Activated T-helper 2 cell treated with anti-CD3 and anti-CD28 coated beads, Interferon-gamma antibody, Interleukin-2, Interleukin-4, amounts not matched to agents 10 μg/mL and 5 μg/mL and 100 μg/mL, durations not matched to agents 14 hours and 24 hours and 36 hours (primary cell): ENCODE measurements around the gene NFS1. TPM values are rescaled to one million over a fixed set of nuclear protein-coding genes. Genes with fewer than 3 reads are reported as not detected.
"Not testable (repeated sequence)": the region's sequence is repeated elsewhere in the genome, so short reads cannot be mapped to it uniquely, and the experiment has no call there.

Source experiments
- DNase-seq: peaks from one replicate; pipeline ENCODE4 v3.0.0; 2021; ENCODE audit warnings: low spot score
- H3K27ac Mint-ChIP-seq: one replicate; pipeline ENCODE4 v1.8.0; 2021; ENCODE audit warnings: mixed read lengths
- H3K27me3 Mint-ChIP-seq: one replicate; pipeline ENCODE4 v1.8.0; 2021; ENCODE audit warnings: low read depth, mixed read lengths
- H3K36me3 Mint-ChIP-seq: one replicate; pipeline ENCODE4 v1.8.0; 2021; ENCODE audit warnings: low read depth, mixed read lengths
- H3K4me1 Mint-ChIP-seq: one replicate; pipeline ENCODE4 v1.8.0; 2021; ENCODE audit warnings: low read depth, mixed read lengths
- H3K4me3 Mint-ChIP-seq: one replicate; pipeline ENCODE4 v1.8.0; 2021; ENCODE audit warnings: low read depth, mild to moderate bottlenecking, moderate library complexity, mixed read lengths
- H3K9me3 Mint-ChIP-seq: one replicate; pipeline ENCODE4 v1.8.0; 2021; ENCODE audit warnings: mixed read lengths
- intact Hi-C: fragments of 100-400 bp; cut with micrococcal nuclease; formaldehyde crosslinking; loops from one replicate; pipeline ENCODE4 v1.15.1; 2023
- total RNA-seq: library from RNA; stranded (reverse); gene quantifications from 2 replicates; pipeline ENCODE4 v1.2.3, GENCODE V29; 2022

NFS1 gene
- total RNA-seq, 1 donor from 2014 or later = 39.1 TPM

DNA sequence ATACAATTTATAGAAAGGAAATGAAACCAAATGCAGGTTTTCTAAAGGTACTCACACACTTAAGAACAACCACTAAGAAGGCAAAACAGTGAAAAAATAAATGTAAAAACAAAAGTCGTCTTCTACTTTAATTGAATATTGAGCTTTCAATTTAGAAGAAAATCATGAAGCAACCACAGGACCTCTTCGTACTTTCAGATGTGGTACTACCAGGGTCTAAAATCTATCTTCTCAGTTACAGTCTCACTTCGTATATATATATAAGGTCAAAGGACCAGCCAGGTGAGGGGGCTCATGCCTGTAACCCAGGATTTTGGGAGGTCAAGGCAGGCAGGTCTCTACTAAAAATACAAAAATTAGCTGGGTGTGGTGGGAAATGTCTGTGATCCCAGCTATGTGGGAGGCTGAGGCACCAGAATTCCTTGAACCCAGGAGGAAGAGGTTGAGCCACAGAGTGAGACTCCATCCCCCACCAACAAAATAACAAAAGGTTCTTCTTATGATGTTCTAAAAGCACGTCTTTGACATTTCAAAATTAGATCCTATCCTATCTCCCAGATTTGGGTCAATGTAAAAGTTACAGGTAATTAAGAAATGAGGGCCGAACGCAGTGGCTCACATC is 12.5 kb upstream of the NFS1 start:
- H3K27me3 Mint-ChIP-seq = no peaks in the 10 kb centered on the region
- H3K4me3 Mint-ChIP-seq = no peak overlapping the region
- DNase-seq = no peak
- peaks cover 41% of the 10 kb centered on the region for H3K4me1 Mint-ChIP-seq
- H3K9me3 Mint-ChIP-seq = no peaks in the 10 kb centered on the region
- H3K27ac Mint-ChIP-seq = peak overlapping the region; percentile 61
- H3K36me3 Mint-ChIP-seq = peaks cover 82% of the 10 kb centered on the region
- intact Hi-C loops = no loop called here

DNA sequence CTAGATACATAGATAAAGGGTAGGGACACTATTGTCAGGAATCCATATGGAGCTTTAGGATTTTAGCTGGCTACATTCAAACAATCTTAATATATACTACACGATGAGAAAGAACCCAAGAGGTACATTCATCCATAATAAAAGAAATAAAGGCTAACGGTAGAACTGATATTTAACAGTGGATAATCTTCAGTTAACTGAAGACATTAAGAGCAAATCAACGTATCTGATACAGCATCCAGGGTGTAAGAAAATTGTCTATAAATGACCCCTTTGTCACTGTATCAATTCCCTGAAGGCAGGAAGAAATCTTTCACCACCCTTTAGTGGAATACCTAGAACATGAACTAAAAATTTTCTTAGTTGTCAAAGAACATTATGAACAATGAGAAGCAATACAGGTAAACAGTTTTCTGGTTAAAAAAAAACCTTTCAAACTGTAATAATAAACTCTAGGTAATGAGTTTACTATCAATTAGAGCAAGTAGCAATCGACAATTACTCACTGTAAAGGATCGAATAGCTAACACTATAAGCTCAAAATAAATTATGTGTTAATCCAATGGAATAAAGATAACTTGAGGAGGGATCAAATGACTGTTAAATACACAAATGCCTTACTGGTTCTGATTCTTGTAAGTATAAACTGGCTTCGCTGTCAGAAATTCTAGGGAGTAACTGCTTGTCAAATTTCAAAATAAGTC is 11.9 kb upstream of the NFS1 start:
- H3K27ac Mint-ChIP-seq = peak overlapping the region; percentile 61
- H3K4me1 Mint-ChIP-seq = peaks cover 41% of the 10 kb centered on the region
- H3K4me3 Mint-ChIP-seq = no peak overlapping the region
- no peak for DNase-seq
- H3K9me3 Mint-ChIP-seq = no peaks in the 10 kb centered on the region
- H3K36me3 Mint-ChIP-seq = peaks cover 83% of the 10 kb centered on the region
- intact Hi-C loops = no loop called here
- no peaks in the 10 kb centered on the region for H3K27me3 Mint-ChIP-seq

DNA sequence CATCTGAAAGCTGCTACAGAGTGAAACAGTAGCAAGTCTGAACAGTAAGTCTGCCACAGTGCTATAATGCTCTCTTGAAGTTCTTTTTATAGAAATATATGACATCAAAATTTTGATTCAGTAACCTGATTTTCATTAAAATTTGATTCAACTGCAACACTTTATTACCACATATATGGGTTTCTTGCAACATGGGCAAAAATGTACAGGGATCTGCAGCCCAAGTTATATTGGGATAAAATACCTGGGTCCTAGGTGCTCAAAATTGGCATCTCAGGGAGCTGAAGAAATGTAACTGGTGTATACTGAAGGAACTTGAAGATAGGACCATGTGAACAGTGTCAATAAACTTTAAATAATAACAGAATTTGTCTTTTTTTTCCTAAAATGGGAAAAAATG is 10.9 kb upstream of the NFS1 start:
- Mint-ChIP-seq H3K36me3 (peaks cover 84% of the 10 kb centered on the region), H3K9me3 (no peaks in the 10 kb centered on the region), H3K4me1 (peaks cover 37% of the 10 kb centered on the region), H3K4me3 (no peak overlapping the region), H3K27ac (no peak overlapping the region), H3K27me3 (no peaks in the 10 kb centered on the region)
- intact Hi-C loops = no loop called here
- no peak for DNase-seq

DNA sequence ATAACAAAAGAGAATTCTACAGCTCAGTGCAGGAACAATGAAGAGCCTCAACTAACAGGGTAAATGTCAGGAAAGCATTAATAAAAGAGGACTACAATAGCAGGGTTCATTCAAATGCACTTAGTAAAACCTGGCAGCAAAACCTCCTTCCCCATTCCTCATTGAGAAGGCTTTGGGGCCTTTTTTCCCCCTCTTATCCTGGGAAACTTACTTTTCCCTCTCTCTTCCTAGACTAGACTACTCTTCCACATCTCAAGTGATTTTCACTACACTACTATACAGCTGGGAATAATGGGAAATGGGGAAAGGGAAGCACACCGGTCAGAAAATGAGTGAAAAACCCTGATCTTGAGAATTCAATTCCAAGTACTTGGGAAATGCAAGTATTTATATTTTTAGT is 10.1 kb upstream of the NFS1 start:
- intact Hi-C loops = no loop called here
- Mint-ChIP-seq H3K4me1 (peaks cover 40% of the 10 kb centered on the region), H3K4me3 (no peak overlapping the region), H3K27me3 (no peaks in the 10 kb centered on the region), H3K27ac (peak overlapping the region; percentile 50), H3K9me3 (no peaks in the 10 kb centered on the region), H3K36me3 (peaks cover 87% of the 10 kb centered on the region)
- no peak for DNase-seq

DNA sequence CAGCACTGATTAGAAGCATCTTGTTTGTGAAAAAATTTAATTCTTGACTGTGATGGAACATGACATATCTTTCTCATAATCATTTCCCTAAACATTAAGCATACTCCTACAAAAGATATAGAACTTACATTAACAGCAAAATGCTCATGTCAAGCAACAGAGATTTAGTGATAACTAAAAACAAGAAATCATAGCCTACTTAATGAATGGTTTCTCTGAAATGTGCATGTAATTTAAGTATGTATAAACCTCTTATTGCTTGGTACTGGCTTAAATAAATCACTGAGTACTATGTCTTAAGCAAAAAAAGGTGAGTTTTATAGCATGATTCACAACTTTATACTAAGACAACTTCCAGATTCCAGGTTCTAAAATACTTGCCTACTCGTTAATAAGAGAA is 9.3 kb upstream of the NFS1 start:
- Mint-ChIP-seq H3K4me3 (no peak overlapping the region), H3K27me3 (no peaks in the 10 kb centered on the region), H3K36me3 (peaks cover 87% of the 10 kb centered on the region), H3K9me3 (no peaks in the 10 kb centered on the region), H3K4me1 (peaks cover 41% of the 10 kb centered on the region), H3K27ac (no peak overlapping the region)
- intact Hi-C loops = no loop called here
- no peak for DNase-seq

DNA sequence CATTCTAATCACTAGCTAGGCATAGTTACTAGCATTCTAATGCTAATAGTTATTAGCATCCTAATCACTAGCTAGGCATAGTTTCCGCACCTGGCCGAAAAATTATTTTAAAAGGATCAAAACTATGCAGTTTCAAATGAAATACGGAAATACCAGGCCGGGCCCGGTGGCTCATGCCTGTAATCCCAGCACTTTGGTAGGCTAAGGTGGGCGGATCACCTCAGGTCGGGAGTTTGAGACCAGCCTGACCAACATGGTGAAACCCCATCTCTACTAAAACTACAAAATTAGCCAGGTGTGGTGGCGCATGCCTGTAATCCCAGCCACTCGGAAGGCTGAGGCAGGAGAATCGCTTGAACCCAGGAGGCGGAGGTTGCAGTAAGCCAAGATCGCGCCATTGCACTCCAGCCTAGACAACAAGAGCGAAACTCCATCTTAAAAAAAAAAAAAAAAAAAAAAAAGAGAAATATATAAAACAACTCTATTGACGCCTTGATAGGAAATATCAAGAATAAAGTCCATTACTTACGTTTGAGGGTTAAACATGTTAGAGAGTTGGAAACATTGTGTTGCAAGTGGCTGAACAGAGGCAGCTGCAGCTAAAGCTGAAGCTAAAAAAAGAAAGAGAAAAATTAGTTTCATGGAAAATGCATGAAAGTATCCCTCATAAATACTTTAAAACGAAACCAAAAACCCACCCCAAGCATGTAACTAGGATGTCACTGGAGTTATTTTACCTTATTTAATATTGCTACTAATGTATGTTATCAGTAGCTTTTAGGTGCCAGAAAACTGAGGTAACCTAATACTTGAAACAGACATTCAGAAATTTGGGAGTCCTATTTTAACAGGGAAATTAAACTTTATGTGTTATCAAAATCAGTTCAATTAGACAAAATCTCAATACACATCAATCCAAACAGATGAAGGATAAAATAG is 7.7 kb upstream of the NFS1 start:
- H3K4me3 Mint-ChIP-seq, H3K9me3 Mint-ChIP-seq, H3K27ac Mint-ChIP-seq, H3K27me3 Mint-ChIP-seq, DNase-seq, intact Hi-C loops: not testable (repeated sequence)
- peaks cover 91% of the 10 kb centered on the region for H3K36me3 Mint-ChIP-seq
- peaks cover 33% of the 10 kb centered on the region for H3K4me1 Mint-ChIP-seq

DNA sequence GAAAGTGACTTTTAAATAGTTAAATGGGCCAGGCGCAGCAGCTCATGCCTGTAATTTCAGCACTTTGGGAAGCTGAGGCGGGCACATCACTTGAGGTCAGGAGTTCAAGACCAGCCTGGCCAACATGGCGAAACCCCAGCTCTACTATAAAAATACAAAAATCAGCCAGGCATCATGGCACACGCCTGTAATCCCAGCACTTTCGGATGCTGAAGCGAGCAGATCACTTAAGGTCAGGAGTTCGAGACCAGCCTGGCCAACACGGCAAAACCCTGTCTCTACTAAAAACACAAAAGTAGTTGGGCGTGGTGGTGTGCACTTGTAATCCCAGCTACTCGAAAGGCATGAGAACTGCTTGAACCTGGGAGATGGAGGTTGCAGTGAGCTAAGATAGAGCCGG is 6.7 kb upstream of the NFS1 start:
- DNase-seq, H3K27ac Mint-ChIP-seq, H3K27me3 Mint-ChIP-seq, intact Hi-C loops, H3K9me3 Mint-ChIP-seq, H3K4me3 Mint-ChIP-seq: not testable (repeated sequence)
- Mint-ChIP-seq H3K36me3 (peaks cover 89% of the 10 kb centered on the region), H3K4me1 (peaks cover 25% of the 10 kb centered on the region)

DNA sequence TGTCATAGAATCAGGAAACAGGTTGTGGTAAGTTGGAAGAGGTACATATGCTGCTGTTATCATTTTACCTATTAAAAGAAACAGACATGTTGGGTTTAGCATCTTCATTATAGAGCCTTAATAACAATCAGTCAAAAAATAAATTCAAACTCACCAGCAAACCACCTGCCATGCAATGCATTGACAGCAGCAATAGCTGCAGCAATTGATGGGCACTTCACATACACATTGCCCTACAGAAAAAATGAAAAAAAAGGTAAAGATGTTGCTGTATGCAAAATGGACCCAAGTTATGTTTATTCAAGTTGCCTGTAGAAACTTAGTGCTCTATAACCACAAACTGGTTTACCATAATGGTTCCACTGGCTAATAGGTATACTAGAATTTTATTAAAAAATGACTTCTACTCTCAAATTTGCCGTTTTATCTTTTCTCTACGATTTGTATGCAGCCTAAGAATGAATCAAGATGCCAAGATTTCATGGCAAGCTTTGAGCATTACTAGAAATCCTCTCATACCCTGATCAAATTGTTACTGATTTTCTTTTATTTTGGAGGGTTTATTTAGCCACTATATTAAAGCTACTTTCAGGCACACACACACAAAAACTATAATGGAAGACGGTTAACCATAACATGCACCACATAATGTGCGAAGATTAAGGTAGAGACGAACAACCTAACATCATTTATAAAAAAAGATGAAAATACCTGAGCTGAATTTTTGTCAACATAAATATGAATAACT is 5.5 kb upstream of the NFS1 start:
- no peaks in the 10 kb centered on the region for H3K9me3 Mint-ChIP-seq
- peaks cover 28% of the 10 kb centered on the region for H3K4me1 Mint-ChIP-seq
- H3K27me3 Mint-ChIP-seq = no peaks in the 10 kb centered on the region
- intact Hi-C loops = no loop called here
- H3K27ac Mint-ChIP-seq = no peak overlapping the region
- peaks cover 83% of the 10 kb centered on the region for H3K36me3 Mint-ChIP-seq
- DNase-seq = no peak
- no peak overlapping the region for H3K4me3 Mint-ChIP-seq

DNA sequence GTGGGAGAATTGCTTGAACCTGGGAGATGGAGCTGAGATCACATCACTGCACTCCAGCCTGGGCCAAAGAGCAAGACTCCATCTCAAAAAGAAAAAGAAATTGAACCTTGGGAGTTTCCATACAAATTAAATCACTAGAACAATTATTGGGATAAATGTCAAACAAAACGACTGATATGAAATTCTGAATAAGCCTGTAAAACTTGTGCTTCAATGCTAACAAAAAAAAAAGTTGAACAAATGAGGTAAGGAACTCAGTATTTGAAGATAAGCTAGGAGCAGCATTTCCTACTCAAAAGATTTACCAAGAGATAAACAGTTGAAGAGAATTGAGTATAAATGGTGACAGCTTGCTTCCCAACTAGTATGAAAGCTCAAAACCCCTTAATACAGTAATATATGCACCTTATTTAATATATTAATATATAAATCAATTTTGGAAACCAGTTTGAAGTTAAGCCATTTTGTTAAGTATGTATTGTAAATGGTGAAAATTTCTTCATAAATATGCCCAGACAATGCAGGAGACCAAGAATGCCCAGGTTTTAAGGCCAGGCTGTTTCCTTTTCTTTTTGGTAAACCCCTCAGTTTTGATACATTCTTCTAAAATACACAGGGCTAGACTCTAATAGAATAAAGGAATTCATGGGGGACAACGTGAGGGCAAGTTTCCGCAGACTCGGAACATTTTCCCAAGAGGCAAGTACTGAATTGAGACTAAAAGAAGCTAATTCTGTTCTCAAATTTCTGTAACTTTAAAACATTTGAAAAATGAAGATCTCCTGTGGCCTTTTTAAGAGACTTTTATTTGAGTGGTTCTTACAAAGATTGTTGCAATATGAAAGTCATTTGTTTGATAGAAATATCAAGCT is 3.9 kb upstream of the NFS1 start:
- Mint-ChIP-seq H3K36me3 (peaks cover 76% of the 10 kb centered on the region), H3K27ac (peak overlapping the region; percentile 28), H3K27me3 (no peaks in the 10 kb centered on the region), H3K9me3 (no peaks in the 10 kb centered on the region), H3K4me1 (peaks cover 30% of the 10 kb centered on the region), H3K4me3 (no peak overlapping the region)
- DNase-seq = no peak
- intact Hi-C loops = no loop called here

DNA sequence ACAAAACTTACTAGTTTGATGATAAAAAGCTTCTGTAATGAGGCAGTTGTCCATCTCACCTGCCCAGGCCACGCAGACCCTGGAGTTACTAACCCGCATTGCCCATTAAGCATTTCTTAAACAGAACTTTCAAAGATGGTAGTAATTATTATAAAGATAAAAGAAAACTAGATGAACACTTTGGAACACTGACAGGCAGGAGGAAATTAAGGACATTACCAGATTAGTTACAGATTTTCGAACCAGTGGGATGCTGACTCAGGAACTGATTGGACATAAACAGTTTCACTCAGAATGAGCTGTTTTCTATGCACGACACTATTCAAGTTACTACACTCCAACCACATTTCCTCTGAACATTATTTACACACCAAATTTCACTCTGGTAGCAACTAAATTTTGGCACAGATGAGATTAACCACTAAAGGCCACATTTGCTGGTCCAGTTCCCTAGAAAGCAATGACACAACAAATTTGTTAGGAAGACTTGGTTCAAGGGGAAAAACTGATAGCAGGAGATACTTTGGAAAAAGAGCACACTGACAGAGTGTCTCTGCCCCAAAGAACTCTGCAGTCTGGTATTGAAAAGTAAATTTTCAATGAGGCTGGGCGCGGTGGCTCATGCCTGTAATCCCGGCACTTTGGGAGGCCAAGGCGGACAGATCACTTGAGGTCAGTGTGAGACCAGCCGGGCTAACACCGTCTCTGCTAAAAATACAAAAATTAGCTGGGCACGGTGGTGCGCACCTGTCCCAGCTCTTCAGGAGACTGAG is 3.1 kb upstream of the NFS1 start:
- Mint-ChIP-seq H3K4me3 (peak overlapping the region; percentile 7), H3K4me1 (peaks cover 37% of the 10 kb centered on the region)

DNA sequence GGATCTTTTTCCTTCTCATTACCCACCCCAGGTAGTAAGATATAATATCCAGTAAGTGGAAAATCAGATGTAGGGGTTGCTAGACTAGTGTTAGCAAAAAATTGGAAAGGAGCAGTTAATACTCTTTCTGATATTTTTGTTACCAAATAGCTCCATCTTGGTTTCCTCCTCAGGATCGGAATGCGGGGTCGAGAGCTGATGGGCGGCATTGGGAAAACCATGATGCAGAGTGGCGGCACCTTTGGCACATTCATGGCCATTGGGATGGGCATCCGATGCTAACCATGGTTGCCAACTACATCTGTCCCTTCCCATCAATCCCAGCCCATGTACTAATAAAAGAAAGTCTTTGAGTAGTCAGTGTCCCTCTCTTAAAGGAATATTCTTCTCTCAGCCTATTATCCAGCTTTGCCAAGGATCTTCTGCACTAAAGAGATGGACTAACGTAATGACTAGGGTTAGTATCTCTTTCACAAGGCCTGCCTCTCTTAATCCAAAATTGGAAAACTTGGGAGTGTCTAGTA is 1.5 kb upstream of the NFS1 start:
- intact Hi-C loops = no loop called here
- DNase-seq = no peak
- Mint-ChIP-seq H3K4me3 (peak overlapping the region; percentile 94), H3K4me1 (peaks cover 36% of the 10 kb centered on the region), H3K36me3 (peaks cover 68% of the 10 kb centered on the region), H3K27me3 (no peaks in the 10 kb centered on the region), H3K27ac (no peak overlapping the region), H3K9me3 (no peaks in the 10 kb centered on the region)

More for the DNA sequence above, 3.1 kb upstream of the NFS1 start:
- Mint-ChIP-seq H3K36me3 (peaks cover 74% of the 10 kb centered on the region), H3K27me3 (no peaks in the 10 kb centered on the region), H3K9me3 (no peaks in the 10 kb centered on the region), H3K27ac (peak overlapping the region; percentile 57)
- DNase-seq = no peak
- intact Hi-C loops = no loop called here
